DND-41 (cell line): Measurements from ENCODE around the gene SMOC2.

Experiments used
- CTCF ChIP-seq: IDR thresholded peaks from 2 replicates; pipeline ENCODE4 v1.5.1; 2012; ENCODE audit warnings: borderline replicate concordance, low read length, moderate library complexity, mild to moderate bottlenecking; ENCODE audit not compliant: poor library complexity, severe bottlenecking; ENCODE audit errors: extremely low read depth
- EZH2 ChIP-seq: IDR thresholded peaks from 3 replicates; pipeline ENCODE4 v1.6.1; 2012; ENCODE audit warnings: borderline replicate concordance, low read depth, mild to moderate bottlenecking, moderate library complexity, low read length, inconsistent platforms; ENCODE audit not compliant: severe bottlenecking

- TF ChIP-seq CTCF (no peak), EZH2 (no peak)
Measured at GRCh38 chr6:168408504-168409136, 32.4 kb upstream of the SMOC2 start.
